Stimulated activated naive CD4-positive, alpha-beta T cell treated with Interleukin-2 at 50 U/mL for 16 hours (primary cell): ENCODE measurements around the gene GYG2.
"Not testable (repeated sequence)": the region's sequence is repeated elsewhere in the genome, so short reads cannot be mapped to it uniquely, and the experiment has no call there.

Source experiments
- DNase-seq: peaks from one replicate; lab custom pipeline; 2025; lab: John Stamatoyannopoulos, UW

GYG2 gene

GRCh38 chrX:2828344-2828958 is at the start of gene GYG2:
GYG2 (plus strand) TSS chrX:2828930; CDS start chrX:2830189, 1,259 bp downstream.
- no peak for DNase-seq

GRCh38 chrX:2780472-2781225 is 48.1 kb upstream of the GYG2 start:
- not testable (repeated sequence) for DNase-seq

GRCh38 chrX:2781226-2781571 is 47.5 kb upstream of the GYG2 start:
- no peak for DNase-seq

GRCh38 chrX:2781698-2782097 is 47.0 kb upstream of the GYG2 start:
- no peak for DNase-seq

GRCh38 chrX:2782171-2782570 is 46.6 kb upstream of the GYG2 start:
- no peak for DNase-seq

GRCh38 chrX:2782778-2783177 is 46.0 kb upstream of the GYG2 start:
- no peak for DNase-seq

- no peak for DNase-seq
Observed at GRCh38 chrX:2784026-2784425, 44.7 kb upstream of the GYG2 start.

- no peak for DNase-seq
Observed at GRCh38 chrX:2785538-2785937, 43.2 kb upstream of the GYG2 start.

- DNase-seq: no peak
Observed at GRCh38 chrX:2788980-2789379, 39.8 kb upstream of the GYG2 start.

- no peak for DNase-seq
Observed at GRCh38 chrX:2789569-2789968, 39.2 kb upstream of the GYG2 start.

GRCh38 chrX:2793752-2794151 is 35.0 kb upstream of the GYG2 start:
- DNase-seq: no peak

- DNase-seq: no peak
Observed at GRCh38 chrX:2794336-2794735, 34.4 kb upstream of the GYG2 start.

GRCh38 chrX:2796808-2797207 is 31.9 kb upstream of the GYG2 start:
- not testable (repeated sequence) for DNase-seq

GRCh38 chrX:2799369-2799768 is 29.4 kb upstream of the GYG2 start:
- no peak for DNase-seq

- DNase-seq: not testable (repeated sequence)
Observed at GRCh38 chrX:2799980-2800379, 28.8 kb upstream of the GYG2 start.

GRCh38 chrX:2801223-2801622 is 27.5 kb upstream of the GYG2 start:
- no peak for DNase-seq

- not testable (repeated sequence) for DNase-seq
Observed at GRCh38 chrX:2802376-2803090, 26.2 kb upstream of the GYG2 start.

- DNase-seq: not testable (repeated sequence)
Observed at GRCh38 chrX:2803486-2803885, 25.2 kb upstream of the GYG2 start.

- not testable (repeated sequence) for DNase-seq
Observed at GRCh38 chrX:2804106-2804843, 24.5 kb upstream of the GYG2 start.

- not testable (repeated sequence) for DNase-seq
Observed at GRCh38 chrX:2804858-2805257, 23.9 kb upstream of the GYG2 start.

GRCh38 chrX:2811271-2811670 is 17.5 kb upstream of the GYG2 start:
- no peak for DNase-seq

GRCh38 chrX:2812161-2812907 is 16.4 kb upstream of the GYG2 start:
- peak; percentile 10 for DNase-seq
